Umbilical cord (tissue), 2 donors: ENCODE measurements around the gene IL1B. TPM values are rescaled to one million over a fixed set of nuclear protein-coding genes. Genes with fewer than 3 reads are reported as not detected.

ENCODE experiments used
- DNase-seq: peaks from one replicate; pipeline ENCODE4 v3.0.0-alpha.2; 2015; ENCODE audit warnings: low spot score
- total RNA-seq: library from RNA; depleted of rRNA; stranded (reverse); fragments of >200 nt; gene quantifications from one replicate; pipeline ENCODE4 v1.2.3, GENCODE V29; 2014; ENCODE audit warnings: low replicate concordance; ENCODE audit not compliant: insufficient read depth

The IL1B gene
- total RNA-seq, 1 donor from 2014 or later = 3.1 TPM

DNA sequence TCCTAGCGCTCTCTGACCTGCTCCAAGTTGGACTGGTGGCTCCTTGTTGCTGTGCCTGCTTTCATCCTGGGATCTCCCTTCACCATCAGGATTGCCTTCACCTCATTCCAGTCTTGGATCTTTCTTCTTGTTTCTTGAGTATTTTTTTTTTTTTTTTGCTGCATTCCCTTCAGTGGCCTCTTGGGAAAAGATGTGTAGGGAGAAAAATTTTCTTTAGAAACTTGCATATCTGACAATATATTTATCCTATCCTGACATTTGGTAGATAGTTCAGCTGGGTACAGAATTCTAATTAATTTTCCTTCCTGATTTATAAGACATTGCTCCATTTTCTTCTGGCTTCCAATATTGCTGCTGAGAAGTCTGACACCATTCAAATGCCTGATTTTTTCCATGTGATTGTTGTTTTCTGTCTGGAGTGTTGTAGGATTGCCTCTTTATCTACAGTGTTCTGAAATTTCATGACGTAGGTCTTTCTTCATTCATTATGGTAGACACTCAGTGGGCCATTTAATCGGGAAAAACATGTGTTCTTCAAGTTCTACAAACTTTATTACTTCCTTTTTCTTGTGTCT, 29.3 kb downstream of the IL1B start:
- no peak for DNase-seq

DNA sequence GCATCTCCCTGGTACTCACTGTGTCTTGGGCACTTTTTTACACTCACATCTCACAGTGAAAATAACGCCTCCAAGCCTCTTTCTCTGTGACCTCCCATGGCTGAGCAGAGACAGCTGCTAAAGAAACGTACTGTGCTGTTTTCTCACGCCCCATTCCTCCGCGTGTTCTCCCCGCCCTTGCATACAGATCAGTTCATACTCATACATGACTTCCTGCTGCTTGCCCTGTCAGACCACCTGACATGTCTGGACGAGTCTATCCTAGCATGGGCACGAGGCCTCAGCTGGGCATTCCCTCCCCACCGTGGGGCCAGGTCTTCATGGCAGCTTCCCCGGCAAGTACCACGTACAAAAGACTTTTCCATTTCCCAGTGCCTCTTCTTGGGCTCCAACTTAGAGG, 31.0 kb downstream of the IL1B start:
- DNase-seq = peak; percentile 58

DNA sequence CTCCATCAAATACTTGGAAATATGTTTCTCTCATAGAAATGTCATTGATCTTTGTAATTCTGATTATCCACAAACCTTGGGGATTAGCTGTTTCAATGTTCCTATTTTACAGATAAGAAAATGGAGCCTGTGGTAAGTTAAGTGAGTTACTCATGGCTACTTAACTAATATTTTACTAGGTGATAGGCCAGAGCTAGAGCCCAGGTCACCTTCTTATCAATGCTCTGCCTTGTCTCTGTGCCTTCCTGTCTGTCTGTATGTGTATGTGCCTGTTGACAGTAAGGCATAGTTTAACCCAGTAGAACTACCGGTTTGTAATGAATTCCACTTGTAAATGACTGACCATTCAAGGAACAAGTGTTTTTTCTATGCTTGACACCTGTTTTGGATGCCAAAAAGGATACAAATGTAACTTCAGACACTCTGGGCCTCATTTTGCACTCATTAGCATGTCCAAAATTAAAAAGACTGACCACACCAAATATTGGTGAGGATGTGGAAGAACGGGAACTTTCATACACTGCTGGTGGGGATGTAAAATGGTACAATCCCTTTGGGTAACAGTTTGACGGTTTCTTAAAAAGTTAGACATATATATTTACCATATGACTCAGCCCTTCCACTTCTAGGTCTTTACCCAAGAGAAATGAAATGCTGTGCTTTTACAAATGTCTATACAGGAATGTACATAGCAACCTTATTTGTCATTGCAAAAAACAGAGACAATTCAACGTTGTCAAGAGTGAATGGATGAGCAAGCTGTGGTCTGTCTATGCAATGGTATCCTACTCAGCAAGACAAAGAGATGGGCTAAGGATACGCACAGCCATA, 32.7 kb downstream of the IL1B start:
- DNase-seq = peak; percentile 59

DNA sequence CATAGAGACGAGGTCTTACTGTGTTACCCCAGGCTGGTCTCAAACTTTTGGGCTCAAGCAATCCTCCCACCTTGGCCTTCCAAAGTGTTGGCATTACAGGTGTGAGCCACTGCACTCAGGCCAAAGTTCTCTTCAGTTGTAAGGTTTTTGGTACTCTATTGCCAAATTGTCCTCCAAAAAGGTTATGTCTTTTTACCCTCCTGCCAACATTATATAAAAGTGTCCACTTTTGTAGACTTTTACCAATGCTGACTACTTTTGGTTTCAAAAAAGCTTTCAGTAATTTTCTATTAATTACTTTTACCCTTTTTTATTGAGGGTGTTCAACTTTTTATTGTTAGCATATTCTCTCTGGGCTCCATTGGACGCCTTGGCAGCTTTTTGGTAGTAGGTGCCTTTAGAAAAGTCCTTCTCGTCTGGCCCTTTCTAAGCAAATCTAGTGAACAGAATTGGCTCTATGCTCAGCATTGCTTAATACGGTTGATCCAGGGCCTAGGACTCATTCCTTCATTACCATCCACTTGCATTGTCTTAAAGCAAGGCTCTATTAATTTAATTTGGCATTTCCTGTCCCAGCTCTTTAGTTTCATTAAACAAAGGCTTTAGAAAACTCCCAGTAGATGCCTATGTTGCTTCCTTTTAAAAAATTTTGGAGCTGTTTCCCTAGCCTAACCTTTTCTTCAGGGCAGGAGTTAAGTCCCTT, 35.5 kb downstream of the IL1B start:
- no peak for DNase-seq

DNA sequence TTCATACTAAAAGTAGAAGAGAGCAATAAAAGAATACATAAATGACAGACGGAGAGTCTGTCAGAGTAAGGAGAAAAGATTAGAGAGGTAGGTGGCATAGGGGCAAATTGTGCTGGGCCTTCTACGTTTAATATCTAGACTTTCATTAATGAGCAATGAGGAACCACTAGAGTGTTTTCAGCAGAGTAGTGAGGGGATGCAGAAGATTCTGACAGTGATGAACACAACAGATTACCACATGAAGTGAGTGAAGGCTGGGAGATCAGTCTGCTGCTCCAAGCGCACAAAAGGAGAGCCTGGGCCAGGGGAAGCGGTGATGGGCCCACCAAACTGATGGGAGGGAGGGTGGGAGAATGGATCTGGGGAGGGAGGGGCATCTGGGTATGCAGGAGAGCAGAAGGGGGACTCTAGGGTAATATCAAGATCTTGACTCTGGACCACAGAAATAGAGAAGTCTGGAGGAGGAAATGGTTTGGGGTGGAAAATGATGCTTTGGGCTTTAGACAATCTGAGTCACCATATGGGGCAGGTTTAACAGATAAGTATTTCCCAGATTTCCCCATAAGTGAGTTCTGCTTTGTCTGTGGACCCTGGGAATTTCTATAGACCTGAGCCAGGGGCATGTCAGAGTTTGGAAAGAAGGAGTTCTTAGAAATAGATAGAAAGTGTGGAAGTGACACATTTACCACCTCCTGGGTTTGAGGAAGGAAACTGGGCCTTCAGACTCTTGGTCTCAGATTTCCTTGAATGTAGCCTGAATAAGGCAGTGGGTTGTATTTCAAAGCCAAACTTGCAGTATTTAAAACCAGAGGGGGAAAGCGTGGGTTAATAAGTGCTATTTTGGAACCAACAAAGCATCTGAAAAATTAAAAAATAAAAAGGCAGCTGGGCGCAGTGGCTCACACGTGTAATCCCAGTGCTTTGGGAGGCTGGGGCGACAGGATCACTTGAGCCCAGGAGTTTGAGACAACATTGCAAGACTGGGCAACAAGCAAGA, 37.3 kb downstream of the IL1B start:
- no peak for DNase-seq

DNA sequence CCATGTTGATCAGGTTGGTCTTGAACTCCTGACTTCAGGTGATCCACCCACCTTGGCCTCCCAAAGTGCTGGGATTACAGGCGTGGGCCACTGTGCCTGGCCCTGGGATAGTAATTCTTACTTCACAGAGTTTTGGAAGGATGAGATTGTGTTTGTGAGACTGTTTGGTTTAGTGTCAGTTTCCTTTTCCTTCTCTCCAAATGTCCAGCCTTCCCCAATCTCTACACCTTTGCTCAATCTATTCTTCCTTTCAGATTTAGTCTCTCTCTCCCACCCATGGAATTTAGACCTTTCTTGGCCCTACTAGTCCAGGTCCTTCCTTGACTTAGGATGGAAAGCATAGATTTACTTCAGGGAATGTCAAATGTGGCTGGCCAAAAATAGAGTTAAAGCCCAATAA, 40.1 kb downstream of the IL1B start:
- DNase-seq = no peak

DNA sequence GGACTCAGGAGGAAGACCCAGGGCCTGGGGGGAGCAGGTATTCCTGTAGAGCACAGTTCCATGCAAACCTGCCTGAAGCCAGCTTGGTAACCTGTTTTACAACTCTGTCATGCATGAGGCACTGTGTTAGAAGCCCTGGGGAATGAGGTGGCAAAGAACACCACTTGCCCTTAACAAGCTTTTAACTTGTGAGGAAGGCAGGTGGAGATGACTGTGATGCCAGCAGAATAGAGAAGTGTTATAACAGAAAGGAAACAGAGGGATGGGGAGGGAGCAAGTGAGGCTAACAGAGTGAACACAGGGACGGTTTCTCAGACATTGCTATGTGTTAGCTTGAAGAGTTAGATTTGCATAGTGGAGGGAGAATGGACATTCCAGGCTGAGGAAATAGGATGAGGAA, 40.8 kb downstream of the IL1B start:
- DNase-seq = peak; percentile 77

DNA sequence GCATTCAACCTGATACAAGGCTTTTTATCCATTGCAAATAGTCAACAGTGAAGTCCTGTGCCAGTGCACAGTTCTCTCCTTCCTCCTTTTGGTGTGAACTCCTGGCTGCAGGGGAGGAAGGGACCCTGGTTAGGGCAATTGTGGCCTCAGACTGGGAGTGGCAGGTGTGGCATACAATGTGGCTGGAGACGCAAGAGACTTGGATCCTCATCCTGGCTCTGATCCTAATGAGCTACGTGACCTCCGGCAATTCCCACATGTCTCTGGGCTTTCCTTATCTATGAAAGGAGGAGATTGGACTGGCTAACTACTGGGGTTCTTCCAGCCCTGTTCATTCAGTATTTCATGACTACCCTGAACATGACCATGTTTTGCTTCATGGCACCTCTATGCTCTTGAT, 41.7 kb downstream of the IL1B start:
- no peak for DNase-seq

DNA sequence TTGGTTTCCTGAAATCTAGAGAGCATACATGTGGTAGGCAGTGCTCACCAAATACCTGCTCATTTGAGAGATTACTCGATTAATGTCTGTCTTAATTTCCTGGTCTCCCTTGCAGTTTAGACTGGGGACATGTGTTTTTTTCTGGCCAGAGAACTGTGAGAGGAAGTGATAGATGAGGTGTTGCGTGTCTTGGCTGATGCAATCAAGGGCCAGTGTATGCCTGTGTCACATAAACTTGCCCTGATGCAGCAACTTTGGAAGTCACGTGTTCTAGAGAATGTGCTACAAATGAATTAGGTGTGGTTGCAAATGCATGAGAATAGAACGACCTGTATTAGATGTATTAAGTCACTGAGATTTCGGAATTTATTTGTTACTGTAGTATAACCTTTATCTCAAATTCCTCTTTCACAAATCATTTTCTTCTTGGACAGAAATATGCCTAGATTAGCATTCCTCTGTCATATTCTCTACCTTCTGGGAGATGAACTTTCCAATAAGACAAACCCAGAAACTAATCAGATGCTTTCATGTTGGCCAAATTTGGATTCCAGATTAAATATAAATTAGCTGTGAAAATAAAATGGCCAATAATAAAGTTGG, 42.3 kb downstream of the IL1B start:
- peak; percentile 82 for DNase-seq

DNA sequence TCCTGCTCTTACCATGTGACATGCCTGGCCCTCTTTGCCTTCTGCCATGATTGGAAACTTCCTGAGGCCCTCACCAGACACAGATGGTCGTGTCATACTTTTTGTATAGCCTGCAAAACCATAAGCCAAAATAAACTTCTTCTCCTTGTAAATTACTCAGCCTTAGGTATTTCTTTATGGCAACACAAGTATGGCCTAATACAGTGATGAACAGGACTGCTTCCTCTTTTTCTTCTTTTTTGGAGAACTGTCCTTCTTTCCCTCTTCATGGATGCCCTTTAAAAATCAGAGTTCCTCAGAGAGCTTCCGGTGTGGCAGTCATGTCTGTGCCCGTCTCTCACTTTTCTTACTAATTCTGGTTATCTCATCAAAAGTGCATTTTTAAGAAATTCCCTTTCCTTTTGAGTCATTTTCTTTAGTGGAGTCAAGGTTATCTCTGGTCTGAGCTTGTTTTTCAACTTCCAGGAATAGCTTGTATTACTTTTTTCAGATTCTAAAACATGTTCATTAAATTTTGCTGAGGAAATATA, 43.1 kb downstream of the IL1B start:
- DNase-seq = peak; percentile 56

DNA sequence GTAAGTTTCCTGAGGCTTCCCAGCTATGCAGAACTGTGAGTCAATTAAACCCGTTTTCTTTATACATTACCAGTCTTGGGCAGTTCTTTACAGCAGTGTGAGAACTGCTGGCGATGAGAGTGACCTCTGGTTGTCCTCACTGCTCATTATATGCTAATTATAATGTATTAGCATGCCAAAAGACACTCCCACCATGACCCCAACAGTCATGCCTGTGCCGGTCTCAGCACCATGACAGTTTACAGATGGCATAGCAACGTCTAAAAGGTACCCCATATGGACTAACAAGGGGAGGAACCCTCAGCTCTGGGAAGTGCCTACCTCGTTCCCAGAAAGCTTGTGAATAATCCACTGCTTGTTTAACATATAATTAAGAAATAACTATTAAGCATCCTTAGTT, 44.2 kb downstream of the IL1B start:
- no peak for DNase-seq

DNA sequence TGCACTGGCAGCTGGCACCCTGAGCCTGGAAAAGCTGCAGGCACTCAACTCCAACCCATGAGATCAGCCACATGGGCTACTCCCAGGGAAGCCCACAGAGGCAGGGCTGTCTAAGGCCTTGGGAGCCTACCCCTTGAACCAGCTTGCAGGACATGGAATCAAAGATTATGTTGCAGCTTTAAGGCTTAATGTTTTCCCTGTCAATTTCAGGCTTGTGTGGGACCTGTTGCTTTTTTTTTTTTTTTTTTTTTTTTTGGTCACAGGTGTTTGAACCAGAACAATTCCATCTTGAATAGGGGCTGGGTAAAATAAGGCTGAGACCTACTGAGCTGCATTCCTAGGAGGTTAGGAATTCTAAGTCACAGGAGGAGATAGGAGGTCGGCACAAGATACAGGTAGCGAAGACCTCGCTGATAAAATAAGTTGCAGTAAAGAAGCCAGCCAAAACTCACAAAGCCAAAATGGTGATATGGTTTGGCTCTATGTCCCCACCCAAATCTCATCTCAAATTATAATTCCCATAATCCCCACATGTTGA, 44.8 kb downstream of the IL1B start:
- DNase-seq = no peak

DNA sequence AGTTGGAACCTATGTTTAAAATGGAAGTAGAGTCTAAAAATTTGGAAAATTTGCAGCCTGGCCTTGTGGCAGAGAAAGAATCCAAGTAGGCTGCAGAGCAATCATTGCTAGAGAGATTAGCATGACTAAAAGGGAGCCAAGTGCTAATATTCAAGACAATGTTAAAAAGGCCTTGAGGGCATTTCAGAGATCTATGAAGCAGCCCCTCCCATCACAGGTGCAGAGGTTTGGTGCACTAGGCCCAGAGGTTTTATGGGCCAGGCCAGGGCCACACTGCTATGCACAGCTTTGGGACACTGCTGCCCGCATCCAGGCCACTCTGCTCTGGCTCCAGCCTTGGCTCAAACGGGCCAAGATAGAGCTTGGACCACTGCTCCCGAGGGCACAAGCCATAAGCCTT, 45.6 kb downstream of the IL1B start:
- no peak for DNase-seq

DNA sequence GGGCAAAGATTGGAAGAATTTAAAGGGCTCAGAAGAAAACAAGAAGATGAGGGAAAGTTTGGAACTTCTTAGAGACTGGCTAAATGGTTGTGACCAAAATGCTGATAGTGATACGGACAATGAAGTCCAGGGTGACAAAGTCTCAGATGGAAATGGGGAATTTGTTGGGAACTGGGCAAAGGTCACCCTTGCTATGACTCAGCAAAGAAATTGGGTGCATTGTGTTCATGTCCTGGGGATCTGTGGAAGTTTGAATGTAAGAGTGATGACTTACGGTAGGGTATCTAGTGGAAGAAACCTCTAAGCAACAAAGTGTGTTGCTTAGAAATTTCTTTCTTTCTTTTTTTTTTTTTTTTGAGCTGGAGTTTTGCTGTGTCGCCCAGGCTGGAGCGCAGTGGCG, 46.3 kb downstream of the IL1B start:
- no peak for DNase-seq

DNA sequence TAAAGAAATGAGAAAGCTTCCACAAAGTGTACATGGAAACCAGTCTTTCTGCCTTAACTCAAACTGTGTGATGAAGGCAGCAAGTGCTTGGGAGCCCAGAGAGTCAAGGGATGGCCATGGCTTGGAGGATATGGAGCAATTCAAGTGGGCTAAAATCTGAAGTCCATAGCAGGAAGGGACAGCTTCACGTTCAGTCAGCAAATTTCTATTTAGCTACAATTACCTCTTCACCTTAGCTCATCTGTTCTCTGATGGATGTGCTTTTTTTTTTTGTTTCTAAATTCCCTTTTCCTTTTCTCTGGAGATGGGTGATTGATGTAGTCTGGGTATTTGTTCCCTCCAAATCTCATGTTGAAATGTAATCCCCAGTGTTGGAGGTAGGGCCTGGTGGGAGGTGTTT, 47.4 kb downstream of the IL1B start:
- DNase-seq = no peak

DNA sequence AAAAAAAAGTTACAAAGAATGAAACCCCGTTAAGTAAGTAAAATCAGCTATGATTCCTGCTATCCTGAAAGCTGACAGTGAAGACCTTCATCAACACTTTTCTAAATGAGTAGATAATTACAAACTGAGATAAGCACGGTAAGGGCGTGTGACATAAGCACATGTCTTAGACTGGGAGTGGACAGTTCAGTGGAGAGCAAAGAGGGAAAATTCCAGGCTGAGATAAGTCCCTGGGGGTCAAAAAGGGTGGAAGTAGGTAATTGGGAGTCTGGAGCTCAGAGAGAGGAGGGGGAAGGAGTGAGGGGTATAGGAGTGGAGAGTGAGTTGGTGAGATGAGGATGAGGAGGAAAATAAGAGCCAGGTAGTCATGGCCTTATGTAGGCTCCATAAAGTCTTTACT, 47.9 kb downstream of the IL1B start:
- DNase-seq = no peak

DNA sequence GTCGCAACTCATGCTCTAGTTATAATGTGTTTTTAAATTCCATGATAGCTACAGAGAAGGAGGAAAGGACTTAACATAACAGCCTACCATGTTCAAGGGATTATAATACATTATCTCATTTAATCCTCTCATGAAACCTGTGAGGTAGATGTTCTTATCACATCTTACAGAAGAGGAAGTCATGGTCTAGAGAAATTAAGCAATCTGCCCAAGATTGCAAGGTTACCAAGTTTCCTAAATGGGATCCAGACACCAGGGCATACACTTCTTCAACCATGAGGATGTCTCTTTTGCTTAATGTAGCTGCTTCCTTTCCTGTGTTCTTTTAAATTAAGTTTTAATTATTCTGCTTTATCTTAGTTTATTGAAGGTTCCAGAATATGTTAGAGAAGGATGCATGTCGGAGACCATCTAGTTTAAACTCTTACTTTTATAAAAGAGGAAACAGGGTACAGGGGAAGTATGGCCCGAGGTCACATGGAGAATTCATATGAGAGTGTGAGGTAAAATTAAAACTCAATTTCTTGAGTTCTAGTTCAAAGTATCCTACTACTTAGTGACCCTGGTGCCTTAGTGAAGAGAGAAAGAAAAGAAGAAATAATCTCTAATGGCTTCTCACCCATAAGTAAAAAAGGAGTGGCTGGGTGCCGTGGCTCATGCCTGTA, 48.7 kb downstream of the IL1B start:
- DNase-seq = peak; percentile 8

DNA sequence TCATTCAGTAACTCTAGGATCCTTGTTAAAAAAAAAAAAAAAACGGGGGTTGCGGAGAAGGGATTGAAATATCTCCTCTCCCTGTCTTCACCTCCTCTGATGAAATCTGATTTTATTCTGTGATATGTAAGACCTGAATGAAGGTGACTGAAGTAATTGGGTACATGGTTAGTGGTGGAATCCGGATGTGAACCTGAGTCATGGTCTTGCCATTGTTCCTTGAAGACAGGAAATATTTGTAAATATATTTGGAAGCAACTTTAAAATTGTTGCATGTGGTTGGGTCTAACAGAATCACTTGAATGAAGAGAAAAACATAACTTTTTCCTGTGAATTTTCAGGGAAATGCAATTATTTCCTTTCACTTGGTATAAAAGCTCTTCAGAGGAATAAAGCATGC, 49.3 kb downstream of the IL1B start:
- no peak for DNase-seq

DNA sequence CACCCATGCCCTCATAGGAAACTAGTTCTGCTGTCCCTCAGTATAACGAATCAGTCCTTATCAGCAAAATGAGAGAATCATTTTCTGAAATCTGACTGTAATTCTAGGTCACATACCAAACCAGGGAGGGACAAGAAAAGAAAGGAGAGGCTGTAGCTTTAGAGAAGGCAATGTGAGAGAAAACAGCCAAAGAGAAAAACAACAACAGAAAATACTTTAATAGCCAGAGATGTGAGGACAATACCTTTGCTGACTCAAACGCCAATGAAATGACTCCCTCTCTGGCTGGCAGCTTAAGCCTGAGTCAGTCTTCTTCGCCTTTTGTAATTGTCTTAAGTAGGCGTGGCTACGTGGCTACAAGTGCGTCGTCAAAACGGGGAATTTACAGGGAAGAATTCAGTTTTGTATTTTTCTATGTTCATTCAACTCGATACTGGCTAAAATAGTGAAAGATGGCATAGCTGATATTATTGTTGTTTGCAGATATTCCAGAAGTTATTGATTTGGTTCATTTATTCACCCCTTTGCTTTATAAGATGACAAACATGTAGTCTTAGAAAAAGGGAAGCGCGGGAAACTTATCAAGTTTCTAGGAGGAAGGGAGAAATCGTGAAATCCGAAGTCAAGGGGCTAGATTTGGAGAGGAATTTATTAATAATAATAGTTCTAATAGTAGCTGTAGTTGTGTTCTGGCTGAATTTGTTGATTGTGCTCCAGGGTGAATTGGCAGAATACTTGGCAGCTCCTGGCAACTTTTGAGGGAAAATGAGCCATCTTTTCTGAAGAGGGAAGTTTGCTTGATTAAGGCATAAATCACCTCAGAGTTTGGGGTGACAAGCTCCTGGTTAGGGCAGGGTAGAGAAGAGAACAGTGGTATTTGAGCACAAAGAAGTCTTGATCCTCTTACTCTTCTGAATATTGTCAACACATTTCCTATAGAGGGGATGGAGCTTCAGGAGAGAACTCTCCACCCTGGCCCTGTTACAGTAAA, 52.1 kb downstream of the IL1B start, which contains the start of gene IL1A:
IL1A (minus strand) TSS at position 295 of the 991 bp plus-strand sequence. CDS start 723 bp downstream, outside the sequence.
- peak; percentile 40 for DNase-seq
